ENCODE results near the gene LSM5. TPM values are rescaled to one million over a fixed set of nuclear protein-coding genes. Genes with fewer than 3 reads are reported as not detected.

Gene LSM5
- total RNA-seq, 1 experiment from 2014 or later = 108 TPM

- Histone ChIP-seq H3K79me1 (ENCODE audit: insufficient read depth, low read depth, low read length, poor library complexity, severe bottlenecking) (no peaks in the 10 kb centered on the region), H4K5ac (ENCODE audit: insufficient read length, low read depth, low read length) (no peak overlapping the region), H3K18ac (ENCODE audit: insufficient read length, low read depth, low read length) (no peak overlapping the region), H2BK5ac (ENCODE audit: insufficient read length, low read length) (no peak overlapping the region), H4K20me1 (ENCODE audit: control insufficient read depth, insufficient read depth, insufficient read length) (no peaks in the 10 kb centered on the region), H3K4me1 (ENCODE audit: insufficient read depth, low read length) (no peaks in the 10 kb centered on the region), H3K23me2 (ENCODE audit: insufficient read length, low read depth, low read length, poor library complexity, severe bottlenecking) (no peaks in the 10 kb centered on the region), H3K27ac (ENCODE audit: insufficient read length, low read depth, low read length) (no peak overlapping the region), H3T11ph (ENCODE audit: low read length) (no peak overlapping the region), H3K4me2 (ENCODE audit: insufficient read depth, insufficient read length, low read length) (no peak overlapping the region), H3K79me2 (ENCODE audit: insufficient read depth, low read length) (no peaks in the 10 kb centered on the region), H3K23ac (ENCODE audit: insufficient read length, low read depth, low read length) (no peak overlapping the region), H4K8ac (replicated peaks; ENCODE audit: insufficient read length, low read depth, low read length) (no peak overlapping the region), H3K9me3 (ENCODE audit: control insufficient read depth, low read depth, low read length) (no peaks in the 10 kb centered on the region), H3K9ac (ENCODE audit: extremely low read depth, insufficient read length, low read length) (no peak overlapping the region), H3K56ac (ENCODE audit: insufficient read length, low read depth, low read length) (no peak overlapping the region), H2AK5ac (ENCODE audit: insufficient read length, low read length) (no peak overlapping the region), H2BK20ac (ENCODE audit: low read depth, low read length, poor library complexity, severe bottlenecking) (no peak overlapping the region), H4K91ac (ENCODE audit: insufficient read length, low read depth, low read length) (no peak overlapping the region), H2BK12ac (ENCODE audit: insufficient read length, low read depth, low read length) (no peak overlapping the region), H2BK15ac (ENCODE audit: low read depth, low read length) (no peak overlapping the region), H3K27me3 (ENCODE audit: insufficient read depth, low read length) (no peaks in the 10 kb centered on the region), H3K4ac (ENCODE audit: low read depth, low read length) (no peak overlapping the region), H2BK120ac (ENCODE audit: low read depth, low read length, poor library complexity, severe bottlenecking) (no peak overlapping the region), H2AFZ (ENCODE audit: low read length) (no peak overlapping the region), H3K14ac (ENCODE audit: insufficient read depth, low read length) (no peak overlapping the region)
- no peak for DNase-seq
- TF ChIP-seq, protein P1, sequence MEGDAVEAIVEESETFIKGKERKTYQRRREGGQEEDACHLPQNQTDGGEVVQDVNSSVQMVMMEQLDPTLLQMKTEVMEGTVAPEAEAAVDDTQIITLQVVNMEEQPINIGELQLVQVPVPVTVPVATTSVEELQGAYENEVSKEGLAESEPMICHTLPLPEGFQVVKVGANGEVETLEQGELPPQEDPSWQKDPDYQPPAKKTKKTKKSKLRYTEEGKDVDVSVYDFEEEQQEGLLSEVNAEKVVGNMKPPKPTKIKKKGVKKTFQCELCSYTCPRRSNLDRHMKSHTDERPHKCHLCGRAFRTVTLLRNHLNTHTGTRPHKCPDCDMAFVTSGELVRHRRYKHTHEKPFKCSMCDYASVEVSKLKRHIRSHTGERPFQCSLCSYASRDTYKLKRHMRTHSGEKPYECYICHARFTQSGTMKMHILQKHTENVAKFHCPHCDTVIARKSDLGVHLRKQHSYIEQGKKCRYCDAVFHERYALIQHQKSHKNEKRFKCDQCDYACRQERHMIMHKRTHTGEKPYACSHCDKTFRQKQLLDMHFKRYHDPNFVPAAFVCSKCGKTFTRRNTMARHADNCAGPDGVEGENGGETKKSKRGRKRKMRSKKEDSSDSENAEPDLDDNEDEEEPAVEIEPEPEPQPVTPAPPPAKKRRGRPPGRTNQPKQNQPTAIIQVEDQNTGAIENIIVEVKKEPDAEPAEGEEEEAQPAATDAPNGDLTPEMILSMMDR (conservative IDR thresholded peaks at IDR 0.05) = no peak
- H3K36me3 Mint-ChIP-seq (ENCODE audit: insufficient read depth in 1 of 3, low read depth in 3 of 3) = peaks cover 2 to 19% (median 11%) of the 10 kb centered on the region in 3 experiments; a peak in 4 of 7 replicates
- WGBS (ENCODE audit: extremely low coverage, insufficient read length, low lambda C conversion rate) = no CpG with 5 or more reads among the region's 3 CpGs
- no peak overlapping the region for H3K27ac Mint-ChIP-seq
- H3K4me3 Mint-ChIP-seq = no peak overlapping the region
- H3K4me1 Mint-ChIP-seq = peaks cover 14 to 16% of the 10 kb centered on the region in 2 experiments
- no peaks in the 10 kb centered on the region for H3K27me3 Mint-ChIP-seq (ENCODE audit: low read depth)
- no peaks in the 10 kb centered on the region; a peak in 2 of 5 replicates for H3K9me3 Mint-ChIP-seq
Observed at GRCh38 chr7:32458025-32458424, 32.2 kb downstream of the LSM5 start.

Measured in H9 (cell line).